ENCODE data around the gene GRXCR2.

DNA sequence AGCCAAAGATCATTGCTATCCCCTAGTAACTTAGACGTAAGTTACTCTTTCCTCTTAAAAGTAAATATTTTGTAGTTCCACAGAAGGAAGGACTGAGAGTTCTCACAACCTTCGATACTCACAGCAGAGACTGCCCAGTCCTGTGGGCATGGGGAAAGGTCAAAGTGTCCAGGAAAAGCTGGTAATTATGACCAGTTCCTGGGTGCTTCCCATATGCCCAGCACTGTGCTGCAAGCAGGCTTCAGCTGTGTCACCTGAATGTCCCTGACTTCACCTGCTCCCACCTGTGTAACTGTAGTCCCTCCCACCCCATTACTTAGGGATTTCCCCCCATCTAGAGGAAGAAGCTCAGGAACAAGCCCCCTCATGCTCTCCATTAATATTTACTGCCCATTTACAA is 45.6 kb upstream of the GRXCR2 start:
- TF ChIP-seq POLR2A (IDR thresholded peaks at IDR 0.05; ENCODE audit: borderline replicate concordance, extremely low read depth, insufficient read depth, insufficient read length) (no peak), RAD21 (IDR thresholded peaks at IDR 0.05; ENCODE audit: low read depth) (no peak), POLR2AphosphoS5 (IDR thresholded peaks at IDR 0.05; ENCODE audit: low read depth, low read length) (no peak), FOSL1 (IDR thresholded peaks at IDR 0.05; ENCODE audit: low read depth) (no peak), SP1 (IDR thresholded peaks at IDR 0.05; ENCODE audit: low read depth) (no peak), EZH2 (IDR thresholded peaks at IDR 0.05) (no peak), SRF (IDR thresholded peaks at IDR 0.05; ENCODE audit: low read depth) (no peak), EZH2phosphoT487 (IDR thresholded peaks at IDR 0.05; ENCODE audit: borderline replicate concordance) (no peak), YY1 (IDR thresholded peaks at IDR 0.05; ENCODE audit: extremely low read depth, insufficient replicate concordance, low read depth, low read length) (no peak)
- TF ChIP-seq, protein P1, sequence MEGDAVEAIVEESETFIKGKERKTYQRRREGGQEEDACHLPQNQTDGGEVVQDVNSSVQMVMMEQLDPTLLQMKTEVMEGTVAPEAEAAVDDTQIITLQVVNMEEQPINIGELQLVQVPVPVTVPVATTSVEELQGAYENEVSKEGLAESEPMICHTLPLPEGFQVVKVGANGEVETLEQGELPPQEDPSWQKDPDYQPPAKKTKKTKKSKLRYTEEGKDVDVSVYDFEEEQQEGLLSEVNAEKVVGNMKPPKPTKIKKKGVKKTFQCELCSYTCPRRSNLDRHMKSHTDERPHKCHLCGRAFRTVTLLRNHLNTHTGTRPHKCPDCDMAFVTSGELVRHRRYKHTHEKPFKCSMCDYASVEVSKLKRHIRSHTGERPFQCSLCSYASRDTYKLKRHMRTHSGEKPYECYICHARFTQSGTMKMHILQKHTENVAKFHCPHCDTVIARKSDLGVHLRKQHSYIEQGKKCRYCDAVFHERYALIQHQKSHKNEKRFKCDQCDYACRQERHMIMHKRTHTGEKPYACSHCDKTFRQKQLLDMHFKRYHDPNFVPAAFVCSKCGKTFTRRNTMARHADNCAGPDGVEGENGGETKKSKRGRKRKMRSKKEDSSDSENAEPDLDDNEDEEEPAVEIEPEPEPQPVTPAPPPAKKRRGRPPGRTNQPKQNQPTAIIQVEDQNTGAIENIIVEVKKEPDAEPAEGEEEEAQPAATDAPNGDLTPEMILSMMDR (IDR thresholded peaks at IDR 0.05 in 2 of 3, conservative IDR thresholded peaks at IDR 0.05 in 1 of 3; ENCODE audit: borderline replicate concordance in 1 of 3, insufficient read depth in 1 of 3, low read depth in 2 of 3, low read length in 2 of 3) = no peak
- TF ChIP-seq, protein P2, sequence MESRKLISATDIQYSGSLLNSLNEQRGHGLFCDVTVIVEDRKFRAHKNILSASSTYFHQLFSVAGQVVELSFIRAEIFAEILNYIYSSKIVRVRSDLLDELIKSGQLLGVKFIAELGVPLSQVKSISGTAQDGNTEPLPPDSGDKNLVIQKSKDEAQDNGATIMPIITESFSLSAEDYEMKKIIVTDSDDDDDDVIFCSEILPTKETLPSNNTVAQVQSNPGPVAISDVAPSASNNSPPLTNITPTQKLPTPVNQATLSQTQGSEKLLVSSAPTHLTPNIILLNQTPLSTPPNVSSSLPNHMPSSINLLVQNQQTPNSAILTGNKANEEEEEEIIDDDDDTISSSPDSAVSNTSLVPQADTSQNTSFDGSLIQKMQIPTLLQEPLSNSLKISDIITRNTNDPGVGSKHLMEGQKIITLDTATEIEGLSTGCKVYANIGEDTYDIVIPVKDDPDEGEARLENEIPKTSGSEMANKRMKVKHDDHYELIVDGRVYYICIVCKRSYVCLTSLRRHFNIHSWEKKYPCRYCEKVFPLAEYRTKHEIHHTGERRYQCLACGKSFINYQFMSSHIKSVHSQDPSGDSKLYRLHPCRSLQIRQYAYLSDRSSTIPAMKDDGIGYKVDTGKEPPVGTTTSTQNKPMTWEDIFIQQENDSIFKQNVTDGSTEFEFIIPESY (IDR thresholded peaks at IDR 0.05; ENCODE audit: extremely low read depth, insufficient replicate concordance, low read length) = no peak

Data from HCT116 (cell line).